Measurements from ENCODE around the gene CNKSR3.

Gene CNKSR3

DNA sequence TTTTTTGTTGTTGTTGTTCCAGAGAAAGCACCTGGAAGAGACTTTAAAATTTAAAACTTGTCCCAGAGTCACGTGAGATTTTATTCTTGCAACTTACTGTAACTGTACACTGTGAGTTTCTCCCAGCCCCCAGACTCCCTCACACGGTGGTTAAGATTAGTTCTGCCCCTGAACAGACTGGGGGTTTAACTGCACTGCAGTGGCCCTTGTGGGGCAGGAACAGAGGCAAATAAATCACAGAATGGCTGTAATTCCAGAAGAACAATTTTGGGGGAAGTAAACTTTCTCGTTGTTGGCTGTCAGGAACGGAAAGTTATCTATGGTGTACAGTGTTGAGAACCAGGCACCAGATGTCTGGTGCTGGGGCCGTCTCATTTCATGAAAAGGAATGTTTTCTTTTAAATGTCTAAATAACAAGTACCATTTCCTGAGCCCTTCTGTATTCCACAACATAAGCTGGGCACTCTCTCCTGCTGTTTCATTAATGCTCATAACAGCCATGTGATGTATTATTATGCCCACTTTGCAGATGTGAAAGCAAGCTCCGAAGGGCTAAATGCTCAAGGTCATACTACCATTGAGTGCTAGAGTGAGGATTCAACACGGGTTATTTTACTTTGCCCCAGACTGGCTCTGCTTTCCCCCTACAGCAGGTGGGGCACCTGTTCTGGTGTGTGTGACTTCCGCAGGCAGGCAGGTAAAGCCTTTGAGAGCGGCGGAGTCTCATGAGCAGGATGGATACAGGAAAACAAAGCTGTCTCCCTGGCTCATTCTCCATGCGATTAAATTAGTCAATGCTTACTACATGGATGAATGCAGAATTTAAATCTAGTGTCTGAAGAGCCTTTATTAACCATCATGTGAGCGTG lies 30.5 kb downstream of the CNKSR3 start:
- DNase-seq (ENCODE audit: low read depth in 1 of 2, low spot score in 1 of 2), result no peak

DNA sequence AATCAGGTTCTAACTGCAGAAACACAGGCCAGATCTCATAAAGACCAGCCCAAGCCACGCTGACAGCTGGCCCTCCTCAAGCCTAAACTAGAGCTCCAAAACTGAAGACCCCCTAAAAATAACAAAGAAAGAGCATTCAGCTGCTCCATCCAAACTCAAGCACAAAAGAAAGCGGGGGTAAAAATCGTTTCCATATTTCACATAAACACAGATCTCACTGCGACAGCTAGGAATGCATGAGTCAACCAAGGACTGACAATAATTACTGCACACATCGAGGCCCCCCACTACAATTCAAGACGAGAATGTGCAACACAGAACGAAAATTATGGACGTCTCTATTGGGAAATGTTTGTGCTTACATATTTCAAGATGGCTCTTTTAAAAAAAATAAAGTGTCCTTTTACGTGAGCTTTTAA lies 31.1 kb downstream of the CNKSR3 start:
- DNase-seq (ENCODE audit: low read depth in 1 of 2, low spot score in 1 of 2), result no peak

DNA sequence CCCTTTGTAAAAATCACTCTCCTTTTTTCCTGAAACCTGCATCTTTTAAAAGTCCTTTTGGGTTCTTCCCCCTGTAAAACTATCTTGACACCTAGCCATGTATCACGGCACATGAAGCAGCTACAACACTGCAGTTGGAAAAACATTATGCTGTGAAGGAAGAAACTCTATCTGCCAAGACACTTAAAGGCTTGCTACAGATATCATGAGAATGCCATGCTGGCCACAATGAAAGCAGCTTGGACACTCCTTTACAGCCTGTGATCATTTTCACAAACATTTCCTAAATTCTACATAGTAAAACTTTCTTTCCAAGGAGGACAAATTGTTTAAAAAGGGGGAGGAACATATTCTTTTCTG lies 31.8 kb downstream of the CNKSR3 start:
- no peak for DNase-seq (ENCODE audit: low read depth in 1 of 2, low spot score in 1 of 2)

DNA sequence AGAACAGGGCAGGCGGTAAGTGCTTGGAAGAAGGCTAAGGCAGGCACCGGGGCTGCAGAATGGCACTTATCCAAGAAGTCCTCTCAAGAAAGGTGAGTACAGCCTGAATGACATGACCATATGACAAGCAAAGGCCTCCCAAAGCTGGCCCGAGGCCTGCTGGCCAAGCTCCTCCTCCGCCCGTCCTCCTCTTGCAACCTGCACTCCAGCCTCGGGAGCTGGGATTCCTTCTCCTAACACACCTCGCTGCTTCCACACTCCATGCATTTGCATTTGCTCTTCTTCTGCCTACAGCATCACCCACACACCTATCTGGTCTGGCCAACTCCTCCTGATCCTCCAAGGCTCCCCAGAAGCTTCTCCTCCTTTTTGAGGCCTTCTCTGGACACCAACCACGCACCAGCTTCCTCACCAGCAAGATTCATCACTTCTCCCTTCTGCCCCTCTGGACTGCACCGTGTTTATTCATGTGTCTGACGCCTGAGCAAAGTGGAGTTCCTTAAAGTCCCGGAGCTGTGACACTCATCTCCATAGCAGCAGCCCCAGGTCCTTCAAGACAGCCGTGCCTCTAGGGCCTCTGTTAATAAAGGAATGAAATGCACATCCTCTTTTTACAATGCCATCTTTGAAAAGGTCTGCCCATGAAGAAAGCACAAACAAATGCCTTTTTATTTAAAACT lies 32.3 kb downstream of the CNKSR3 start:
- DNase-seq (ENCODE audit: low read depth in 1 of 2, low spot score in 1 of 2), result no peak

DNA sequence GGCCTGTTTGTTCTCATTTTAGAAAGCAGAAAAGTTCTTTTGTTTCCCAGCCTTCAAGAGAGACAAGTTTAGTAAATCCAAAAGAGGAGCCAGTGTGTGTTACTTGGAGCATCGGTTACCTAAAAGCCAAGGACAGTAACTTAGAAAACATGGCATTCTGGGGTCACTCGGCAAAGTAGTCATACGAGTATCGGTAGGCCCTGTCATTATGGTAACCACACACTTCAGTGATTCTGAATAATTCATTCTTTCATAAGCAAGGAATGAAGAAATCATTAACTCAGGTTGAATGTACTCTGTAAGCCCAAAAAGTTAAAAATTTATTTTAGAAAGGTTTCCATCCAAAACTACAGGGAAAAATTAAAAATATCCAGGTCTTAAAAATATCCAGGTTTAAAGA lies 34.0 kb downstream of the CNKSR3 start:
- no peak for DNase-seq (ENCODE audit: low read depth in 1 of 2, low spot score in 1 of 2)

DNA sequence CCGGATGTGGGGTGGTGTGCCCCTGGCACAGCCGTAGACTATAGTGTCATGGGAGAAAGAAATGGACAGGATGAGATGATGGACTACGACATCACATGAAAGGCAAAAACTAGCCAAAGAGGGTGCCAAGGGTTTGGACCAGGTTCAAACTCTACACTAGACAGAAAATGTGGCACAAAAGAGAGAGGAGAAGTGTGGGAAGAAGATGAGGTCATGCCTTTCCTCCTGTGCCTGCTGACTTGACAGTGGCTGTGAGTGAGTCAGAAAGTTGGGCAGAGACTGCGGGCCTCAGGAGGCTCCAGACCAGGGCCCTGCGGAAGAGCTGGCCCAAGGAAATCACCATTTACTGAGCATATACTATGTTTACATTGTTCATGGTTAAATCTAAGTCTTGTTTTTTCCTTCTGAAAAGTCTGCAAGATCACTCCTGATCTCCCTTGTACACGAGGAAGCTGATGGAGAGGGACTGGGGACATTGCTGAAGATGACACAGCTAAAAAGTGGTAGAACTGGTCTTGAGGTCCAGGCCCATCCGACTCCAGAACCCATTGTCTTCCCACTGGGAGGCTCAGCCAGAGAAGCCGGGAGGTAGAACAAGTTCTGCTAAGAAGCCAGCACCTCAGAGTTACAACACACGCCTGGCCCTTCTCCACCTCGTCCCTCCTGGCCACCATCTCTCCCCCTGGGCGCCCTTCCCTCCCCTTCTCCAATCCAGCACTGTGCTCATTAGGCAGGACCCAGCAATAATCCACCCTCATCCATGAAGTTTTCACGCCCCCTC lies 35.6 kb downstream of the CNKSR3 start:
- no peak for DNase-seq (ENCODE audit: low read depth in 1 of 2, low spot score in 1 of 2)

DNA sequence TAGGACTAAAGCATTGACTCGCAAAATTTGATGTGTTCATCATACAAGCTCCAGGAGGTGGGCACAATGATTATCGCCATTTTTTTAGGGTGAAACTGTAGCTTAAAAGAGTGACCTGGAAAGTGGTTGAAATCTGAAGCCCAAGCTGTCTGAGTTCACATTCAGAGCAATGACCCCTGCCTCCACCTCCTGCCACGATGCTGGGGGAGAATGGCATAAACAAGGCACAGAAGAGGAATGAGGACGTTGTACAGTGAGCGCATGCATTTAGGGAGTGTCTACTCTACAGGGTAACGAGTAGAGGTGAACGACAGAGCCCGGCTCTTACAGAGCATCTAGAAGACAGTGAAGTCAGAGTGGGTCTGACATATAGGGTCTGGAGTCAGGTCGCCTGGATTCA lies 37.2 kb downstream of the CNKSR3 start:
- DNase-seq (ENCODE audit: low read depth in 1 of 2, low spot score in 1 of 2), result no peak

DNA sequence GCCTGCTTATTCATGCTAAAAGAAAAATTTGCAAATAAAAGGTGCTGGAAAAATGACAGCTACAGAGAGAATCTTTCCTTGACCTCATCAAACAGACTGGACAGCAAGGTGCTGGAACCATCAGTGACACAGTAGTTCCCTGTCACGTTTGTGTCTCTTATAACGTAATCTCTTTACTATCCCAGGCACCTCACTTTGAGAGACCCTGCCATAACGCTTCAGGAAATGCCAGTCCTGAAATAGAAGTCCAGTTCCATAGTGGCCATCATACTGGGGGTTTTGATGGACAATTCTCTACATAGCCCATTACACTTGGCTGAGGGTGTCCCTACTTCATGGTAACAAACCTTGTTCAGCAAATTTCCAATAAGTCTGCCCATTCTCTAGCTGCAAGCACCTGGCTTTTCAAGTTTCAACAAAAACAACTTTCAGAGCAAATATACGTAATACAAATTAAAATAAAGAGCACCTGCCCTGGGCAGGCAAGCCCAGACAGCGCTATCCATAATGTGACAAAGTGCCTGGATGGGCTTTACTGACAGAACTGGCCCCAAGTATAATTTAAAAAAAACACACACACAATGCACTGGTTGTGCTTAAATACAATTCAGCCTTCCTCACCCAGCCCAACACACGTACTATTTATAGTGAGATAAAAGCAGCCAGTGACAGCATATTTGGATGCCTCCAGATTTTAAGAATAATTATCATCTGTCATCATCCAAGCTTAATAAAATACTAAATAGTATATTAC lies 38.7 kb downstream of the CNKSR3 start:
- DNase-seq (ENCODE audit: low read depth in 1 of 2, low spot score in 1 of 2), result no peak

DNA sequence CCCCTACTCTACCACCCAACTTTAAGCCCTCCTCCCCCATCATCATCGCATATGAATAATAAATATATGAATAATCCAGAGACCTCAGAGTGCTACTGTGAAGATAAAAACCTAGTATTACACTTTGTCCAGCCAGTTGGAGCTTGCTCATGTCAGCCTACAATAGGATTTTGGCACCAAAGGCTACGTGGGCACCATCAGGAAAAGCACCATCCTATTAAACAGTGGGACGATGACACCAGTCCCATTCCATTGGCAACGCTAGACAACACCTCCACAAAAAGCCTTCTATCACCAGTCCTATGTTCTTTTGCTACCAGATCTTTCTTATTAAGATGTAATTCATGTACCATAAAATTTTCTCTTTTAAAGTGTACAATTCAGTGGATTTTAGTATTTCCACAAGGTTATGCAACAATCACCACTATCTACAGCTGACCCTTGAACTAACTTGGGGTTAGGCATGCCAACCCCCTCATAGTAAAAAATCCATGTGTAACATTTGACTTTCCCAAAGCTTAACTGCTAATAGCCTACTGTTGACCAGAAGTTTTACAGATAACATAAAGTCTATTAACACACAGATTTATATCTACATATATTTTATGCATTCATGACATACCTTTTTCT lies 41.1 kb downstream of the CNKSR3 start:
- DNase-seq (ENCODE audit: low read depth in 1 of 2, low spot score in 1 of 2), result no peak

DNA sequence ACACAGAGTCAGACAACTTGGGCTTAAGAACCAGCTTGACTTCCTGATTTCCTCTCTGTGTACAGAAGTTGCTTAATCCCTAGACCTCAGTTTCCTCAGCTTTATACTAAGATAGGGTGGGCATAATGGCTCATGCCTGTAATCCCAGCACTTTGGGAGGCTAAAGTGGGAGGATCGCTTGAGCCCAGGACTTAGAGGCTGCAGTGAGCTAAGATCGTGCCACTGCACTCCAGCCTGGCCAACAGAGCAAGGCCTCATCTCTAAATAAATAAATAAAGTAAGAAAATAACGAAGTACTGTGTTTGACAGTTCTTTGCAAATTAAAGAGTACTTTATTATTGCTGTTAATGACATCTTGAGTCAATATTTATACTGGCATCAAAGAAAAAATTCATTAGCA lies 41.7 kb downstream of the CNKSR3 start:
- no peak for DNase-seq (ENCODE audit: low read depth in 1 of 2, low spot score in 1 of 2)

DNA sequence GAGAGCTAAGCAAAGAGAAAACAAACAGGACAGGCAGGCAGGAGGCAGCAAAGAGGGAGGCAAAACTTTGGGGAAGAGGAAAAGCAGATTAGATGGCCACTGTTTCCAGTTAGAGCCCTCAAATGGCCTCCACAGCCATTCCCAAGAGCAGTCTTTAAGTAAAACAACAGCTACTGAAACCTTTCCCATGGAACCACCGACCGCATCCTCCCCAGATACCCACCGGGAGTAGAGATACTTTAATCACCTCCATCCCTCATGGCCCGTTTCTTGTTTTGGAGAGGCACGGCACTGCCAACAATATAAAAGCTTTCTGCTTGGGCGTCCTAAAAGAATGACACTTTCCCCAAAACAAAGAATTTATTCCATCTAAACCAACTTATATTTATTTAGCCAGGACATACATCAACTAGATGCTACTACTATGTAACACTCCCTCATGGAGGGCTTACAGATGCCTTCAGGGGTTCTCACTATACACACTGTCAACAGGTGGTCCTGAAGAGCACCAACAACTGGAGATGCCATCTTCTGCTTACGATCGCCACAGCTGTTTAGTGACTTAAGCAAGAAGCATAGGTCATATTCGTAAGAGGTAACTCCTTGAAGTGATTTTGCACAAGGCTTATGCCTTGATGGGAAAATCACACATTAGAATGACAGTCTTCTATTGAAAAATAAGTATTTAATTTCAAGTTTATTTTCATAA lies 43.4 kb downstream of the CNKSR3 start:
- no peak for DNase-seq (ENCODE audit: low read depth in 1 of 2, low spot score in 1 of 2)

DNA sequence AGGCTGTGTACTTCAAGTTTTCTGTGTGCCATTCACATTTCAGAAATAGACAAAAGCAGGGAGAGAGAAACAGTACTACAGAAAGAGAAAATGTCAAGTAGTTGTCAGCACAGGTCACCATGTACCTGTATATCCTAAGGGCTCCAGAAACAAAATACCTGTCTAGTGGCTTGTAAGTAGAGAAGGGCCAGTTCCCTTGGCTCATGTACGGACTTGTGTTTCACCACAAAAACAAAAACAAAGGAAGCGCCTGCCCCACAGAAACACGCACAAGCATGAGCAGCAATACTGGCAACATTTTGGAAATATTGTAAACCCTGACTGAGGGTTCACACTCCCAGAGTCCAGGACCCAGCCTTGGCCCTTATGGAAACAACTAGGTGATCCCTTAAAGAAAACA lies 44.3 kb downstream of the CNKSR3 start:
- no peak for DNase-seq (ENCODE audit: low read depth in 1 of 2, low spot score in 1 of 2)

DNA sequence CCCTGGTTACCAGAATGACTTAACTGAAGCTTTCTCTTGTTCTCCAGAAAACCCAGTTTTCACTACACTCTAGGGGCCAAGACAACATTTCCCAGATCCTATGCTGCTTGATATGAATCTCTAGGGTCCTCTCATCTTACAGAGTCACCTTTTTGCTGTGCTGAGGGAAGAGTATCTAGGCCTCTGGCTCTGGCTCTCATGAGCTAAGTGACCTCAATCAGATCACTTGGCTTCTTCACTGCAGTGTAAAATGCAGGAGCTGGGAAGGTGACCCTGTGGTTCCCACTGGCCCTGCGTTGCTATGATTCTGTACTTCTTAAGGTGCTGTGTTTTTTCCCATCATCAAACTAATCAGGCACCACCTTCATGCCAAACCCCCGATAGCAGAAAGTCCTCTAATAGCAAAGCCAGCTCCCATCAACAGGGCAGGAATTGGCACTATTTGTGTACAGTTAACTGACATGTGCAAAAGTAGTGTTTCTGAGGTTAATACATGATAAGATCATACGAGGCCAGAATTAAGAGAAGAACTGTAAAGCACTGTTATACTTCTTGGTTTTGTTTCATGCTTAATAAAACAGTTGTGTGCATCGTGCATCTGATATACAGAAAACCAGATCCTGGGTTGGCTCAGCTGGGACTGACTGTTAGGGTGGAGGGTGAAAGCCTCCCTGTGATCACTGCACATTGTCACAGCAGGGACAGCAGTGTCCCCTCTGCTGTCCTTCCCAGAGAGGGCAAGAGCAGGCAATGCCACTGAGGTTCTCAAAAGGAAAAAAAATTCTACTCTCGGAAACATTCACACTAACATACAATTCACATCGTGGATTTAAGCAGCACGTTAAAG lies 46.7 kb downstream of the CNKSR3 start:
- no peak for DNase-seq (ENCODE audit: low read depth in 1 of 2, low spot score in 1 of 2)

DNA sequence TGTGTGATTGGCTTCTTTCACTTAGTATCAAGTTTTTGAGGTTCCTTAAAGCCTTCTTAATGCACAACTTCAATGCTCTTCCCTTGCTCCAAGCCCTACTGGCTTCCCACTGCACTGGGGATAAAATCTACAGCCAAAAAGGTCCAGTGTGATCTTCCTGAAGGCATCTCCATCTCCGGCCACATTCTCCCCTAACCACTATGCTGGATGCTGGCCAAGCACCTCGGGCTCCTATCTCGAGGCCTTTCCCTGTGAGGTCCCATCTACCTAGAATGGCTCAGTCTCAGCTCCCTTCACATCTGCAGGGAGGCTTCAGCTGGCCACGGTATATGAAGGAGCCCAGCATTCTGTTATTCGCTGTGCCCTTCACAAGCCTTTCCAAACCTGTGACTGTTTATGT lies 48.1 kb downstream of the CNKSR3 start:
- DNase-seq (ENCODE audit: low read depth in 1 of 2, low spot score in 1 of 2), result no peak

DNA sequence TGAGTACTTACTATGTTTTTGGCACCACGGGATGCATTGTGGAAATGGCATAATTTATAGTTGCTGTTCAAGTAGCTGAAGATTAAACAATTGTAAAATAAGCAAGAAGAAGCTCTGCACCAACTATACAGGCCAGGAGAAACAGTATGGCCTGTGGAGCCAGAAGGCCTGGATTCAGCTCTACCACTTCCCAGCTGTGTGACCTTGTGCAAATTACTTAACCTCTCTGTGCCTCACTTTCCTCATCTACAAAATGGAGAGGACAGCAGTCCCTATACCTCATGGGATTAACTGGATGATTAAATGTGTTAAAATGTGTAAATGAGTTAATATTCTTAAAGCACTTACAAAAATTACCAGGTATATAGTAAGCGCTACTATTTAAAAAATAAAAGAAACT lies 49.1 kb downstream of the CNKSR3 start:
- DNase-seq (ENCODE audit: low read depth in 1 of 2, low spot score in 1 of 2), result no peak

DNA sequence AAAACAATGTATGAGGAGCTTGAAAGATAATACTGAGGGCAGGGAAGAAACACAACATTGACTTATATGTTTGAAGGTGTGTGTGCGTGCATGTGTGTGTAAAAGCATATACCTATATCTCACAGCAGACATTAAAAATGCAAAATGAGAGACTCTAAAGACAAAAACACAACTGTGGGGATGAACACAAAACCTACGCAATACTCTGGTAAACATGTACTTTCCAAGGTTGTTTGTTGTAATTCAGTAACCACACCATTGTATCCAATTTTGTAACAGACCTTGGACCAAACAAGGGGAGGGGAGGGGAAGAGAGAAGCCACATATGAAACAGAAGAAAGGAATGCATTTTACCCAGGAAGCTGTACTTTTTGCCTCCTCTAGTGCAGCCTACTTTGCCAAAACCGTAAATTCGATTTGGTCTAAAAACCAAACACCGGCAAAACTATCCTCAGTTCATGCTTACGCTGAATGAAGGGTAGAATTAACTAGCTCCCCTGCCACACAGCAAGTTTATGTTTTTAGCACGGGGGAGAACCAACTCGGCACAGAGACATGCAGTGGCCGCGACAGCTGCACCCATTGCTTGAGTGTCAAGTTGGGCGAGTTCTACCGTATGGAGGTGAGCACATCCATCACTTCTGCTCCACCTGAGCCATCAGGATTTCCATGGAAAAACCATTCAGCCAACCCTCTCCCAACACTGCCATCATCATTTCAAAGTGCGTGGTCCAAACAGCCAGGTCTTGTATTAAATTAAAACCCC lies 50.0 kb downstream of the CNKSR3 start:
- no peak for DNase-seq (ENCODE audit: low read depth in 1 of 2, low spot score in 1 of 2)

DNA sequence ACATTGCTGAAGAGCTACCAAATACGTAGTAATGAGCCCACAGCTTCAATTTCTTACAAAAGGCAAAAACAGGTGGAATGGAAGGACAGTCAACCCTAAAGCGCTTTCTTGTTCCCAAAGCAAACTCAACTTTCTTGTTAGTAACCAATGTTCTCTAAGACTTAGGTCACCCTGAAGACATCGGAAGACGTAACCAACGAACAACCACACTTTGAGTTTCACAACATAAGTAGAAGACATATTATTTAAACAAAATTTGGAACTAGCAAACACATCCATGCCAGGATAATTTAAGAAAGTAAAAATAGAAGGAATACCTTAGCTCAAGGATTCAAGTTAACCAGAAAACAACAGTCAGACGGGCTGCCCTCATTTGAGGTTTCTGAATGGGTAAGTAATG lies 51.0 kb downstream of the CNKSR3 start:
- no peak for DNase-seq (ENCODE audit: low read depth in 1 of 2, low spot score in 1 of 2)
